Stimulated activated CD4-positive, alpha-beta T cell treated with anti-CD3 and anti-CD28 coated beads, Interleukin-15, amount 100 ng/mL, for 24 hours (primary cell): Measurements from ENCODE around the gene USP50.
"Not testable (repeated sequence)": the region's sequence is repeated elsewhere in the genome, so short reads cannot be mapped to it uniquely, and the experiment has no call there.

Source experiments
- DNase-seq: peaks from one replicate; pipeline ENCODE4 v3.0.0-alpha.2; 2020

Gene USP50

DNA sequence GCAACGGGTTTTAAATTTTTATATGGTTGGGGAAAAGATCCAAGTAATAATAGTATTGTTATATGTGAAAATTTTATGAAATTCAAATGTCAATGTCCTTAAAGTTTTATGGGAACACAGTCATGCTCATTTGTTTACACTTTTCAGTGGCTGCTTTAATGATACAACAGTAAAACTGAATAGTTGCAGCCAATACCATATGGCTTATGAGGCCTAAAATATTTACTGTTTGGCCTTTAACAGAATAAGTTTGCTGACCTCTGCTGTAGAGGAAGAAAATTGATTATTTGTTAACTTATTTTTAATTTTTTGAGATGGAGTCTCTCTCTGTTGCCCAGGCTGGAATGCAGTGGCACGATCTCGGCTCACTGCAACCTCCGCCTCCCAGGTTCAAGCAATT is 44.7 kb downstream of the USP50 start:
- DNase-seq = no peak

DNA sequence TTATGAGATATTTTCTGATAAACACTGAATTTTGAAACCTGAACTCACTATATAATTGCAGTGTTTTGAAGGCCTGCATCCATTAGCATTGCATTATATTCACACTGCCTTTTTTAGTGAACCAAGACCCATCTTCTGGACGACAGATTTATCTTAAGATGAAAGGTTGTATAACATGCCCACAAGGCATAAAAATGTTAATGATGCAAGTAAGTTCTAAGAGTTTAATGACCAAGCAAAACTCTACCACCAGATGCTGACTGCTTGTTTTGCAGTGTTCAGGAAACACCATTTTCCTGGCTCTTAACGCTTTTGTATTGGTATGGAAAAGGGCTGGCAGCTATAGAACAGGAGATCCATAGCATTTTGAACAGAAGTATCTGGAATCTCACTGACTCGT is 46.1 kb downstream of the USP50 start:
- no peak for DNase-seq

DNA sequence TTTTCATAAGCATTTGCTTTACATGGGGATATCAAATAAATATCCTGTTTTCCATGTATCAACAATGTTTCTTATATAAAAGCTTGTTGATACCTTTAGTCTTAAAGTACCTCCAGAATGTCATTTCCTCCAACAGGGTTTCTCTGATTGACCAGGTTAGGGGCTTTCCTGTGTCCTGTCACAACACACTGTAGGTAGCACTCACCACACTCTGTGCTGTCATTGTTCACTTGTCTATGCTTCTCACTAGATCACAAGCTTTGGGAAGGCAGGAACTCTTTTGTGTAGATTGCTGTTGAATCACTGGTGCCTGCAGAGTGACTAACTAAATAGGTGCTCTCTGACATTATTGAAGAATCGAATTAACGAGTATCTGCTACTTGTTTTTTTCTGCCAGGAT is 49.8 kb downstream of the USP50 start:
- DNase-seq = no peak

DNA sequence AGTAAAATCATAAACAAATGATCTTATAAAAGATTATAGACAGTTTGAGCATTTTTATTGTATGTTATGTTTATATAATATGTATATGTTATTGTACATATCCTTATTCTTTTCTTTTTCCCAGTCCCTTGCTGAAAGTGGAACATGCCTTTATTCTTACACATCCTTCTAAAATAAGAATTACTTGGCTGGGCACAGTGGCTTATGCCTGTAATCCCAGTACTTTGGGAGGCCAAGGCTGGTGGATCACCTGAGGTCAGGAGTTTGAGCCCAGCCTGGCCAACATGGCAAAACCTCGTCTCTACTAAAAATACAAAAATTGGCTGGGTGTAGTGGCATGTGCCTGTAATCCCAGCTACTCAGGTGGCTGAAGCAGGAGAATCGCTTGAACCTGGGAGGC is 51.9 kb downstream of the USP50 start:
- not testable (repeated sequence) for DNase-seq

DNA sequence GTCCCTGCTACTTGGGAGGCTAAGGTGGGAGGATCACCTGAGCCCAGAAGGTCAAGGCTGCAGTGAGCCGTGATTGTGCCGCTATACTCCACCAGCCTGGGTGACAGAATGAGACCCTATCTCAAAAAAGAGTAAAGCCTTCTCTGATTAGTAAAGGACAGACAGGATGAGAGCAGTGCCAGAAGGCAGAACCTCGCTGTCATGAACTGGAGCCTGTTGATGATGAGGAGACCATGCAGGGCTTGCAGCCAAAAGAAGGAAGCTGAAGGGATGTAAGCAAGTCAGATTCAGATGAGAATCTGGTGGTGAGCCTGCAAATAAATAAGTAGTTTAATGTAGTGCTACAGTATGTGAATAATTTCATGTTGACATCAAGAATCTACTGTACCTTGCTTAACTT is 52.8 kb downstream of the USP50 start:
- no peak for DNase-seq

DNA sequence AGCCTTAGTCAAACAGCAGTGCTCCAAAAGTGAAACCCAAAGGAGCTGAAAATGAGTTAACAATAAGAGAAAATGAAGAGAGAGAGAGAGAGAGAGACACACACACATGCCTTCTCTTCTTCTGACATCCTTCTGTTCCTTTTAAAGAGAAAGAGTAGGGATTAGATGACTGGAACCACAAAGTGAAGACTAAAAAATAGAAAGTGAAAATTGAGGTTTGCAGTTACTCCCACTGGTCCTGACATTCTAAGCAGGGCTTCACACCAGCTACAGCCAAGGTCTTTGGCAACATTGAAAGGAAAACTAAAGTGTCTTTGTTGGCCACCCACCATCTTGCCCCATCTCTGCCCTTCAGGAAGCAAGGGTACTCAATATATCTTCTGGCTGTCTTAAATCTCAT is 59.2 kb downstream of the USP50 start:
- DNase-seq = peak; percentile 13

DNA sequence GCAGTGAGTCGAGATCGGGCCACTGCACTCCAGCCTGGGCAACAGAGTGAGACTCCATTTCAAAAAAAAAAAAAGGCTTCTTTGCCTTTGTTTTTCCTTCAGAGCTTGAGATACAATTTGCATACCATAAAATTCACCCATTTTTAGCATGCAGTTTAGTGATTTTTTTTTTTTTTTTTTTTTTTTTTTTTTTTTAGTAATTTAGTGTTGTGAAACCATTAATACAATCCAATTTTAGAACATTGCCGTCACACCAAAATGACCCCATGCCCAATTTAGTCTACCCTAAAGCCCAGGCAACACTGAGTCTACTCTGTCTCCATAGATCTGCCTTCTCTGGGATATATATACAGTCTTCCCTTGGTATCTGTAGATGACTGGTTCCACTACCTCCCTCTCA is 61.1 kb downstream of the USP50 start:
- DNase-seq = no peak

DNA sequence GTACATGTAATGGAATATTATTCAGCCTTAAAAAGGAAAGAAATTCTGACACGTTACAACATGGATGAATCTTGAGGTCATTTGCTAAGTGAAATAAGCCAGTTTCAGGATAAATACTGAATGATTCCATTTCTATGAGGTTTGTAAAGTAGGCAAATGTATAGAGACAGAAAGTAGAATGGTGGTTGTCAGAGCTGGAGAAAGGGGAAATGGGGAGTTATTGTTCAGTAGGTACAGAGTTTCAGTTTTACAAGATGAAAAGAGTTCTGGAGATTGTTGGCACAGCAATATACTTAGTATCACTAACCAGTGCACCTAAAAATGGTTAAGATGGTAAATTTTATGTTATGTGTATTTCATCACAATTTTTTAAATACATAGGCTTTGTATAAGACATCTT is 61.7 kb downstream of the USP50 start:
- no peak for DNase-seq

DNA sequence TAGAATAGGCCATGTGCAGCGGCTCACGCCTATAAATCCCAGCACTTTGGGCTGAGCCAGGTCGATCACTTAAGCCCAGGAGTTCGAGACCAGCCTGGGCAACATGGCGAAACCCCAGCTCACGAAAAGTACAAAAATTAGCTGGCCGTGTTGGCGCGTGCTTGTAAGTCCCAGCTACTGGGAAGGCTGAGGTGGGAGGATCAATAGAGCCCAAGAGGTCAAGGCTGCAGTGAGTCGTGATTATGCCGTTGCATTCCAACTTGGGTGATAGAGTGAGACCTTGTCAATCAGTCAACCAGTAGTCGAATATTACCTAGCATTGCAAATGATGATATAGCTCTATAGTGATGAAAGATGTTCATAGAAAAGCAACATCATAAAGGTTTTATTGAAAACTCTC is 70.3 kb downstream of the USP50 start:
- no peak for DNase-seq

DNA sequence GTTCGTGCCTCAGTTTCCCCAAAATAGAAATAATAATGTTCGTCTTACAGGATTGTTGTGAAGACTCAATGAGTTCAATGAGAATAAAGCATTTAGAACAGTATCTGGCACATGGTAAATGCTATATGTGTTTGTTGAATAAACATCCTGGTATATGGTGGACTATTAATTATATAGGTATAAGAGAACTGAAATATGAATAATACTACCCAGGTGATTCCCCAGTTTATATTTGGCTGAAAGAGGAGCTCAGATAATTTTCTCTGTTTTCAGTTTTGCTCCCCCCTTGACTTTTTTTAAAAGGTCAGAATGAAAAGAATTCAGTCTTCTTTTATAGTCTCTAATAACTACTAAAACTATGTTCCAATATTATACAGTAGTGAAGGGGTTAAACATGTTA is 75.4 kb downstream of the USP50 start:
- no peak for DNase-seq

DNA sequence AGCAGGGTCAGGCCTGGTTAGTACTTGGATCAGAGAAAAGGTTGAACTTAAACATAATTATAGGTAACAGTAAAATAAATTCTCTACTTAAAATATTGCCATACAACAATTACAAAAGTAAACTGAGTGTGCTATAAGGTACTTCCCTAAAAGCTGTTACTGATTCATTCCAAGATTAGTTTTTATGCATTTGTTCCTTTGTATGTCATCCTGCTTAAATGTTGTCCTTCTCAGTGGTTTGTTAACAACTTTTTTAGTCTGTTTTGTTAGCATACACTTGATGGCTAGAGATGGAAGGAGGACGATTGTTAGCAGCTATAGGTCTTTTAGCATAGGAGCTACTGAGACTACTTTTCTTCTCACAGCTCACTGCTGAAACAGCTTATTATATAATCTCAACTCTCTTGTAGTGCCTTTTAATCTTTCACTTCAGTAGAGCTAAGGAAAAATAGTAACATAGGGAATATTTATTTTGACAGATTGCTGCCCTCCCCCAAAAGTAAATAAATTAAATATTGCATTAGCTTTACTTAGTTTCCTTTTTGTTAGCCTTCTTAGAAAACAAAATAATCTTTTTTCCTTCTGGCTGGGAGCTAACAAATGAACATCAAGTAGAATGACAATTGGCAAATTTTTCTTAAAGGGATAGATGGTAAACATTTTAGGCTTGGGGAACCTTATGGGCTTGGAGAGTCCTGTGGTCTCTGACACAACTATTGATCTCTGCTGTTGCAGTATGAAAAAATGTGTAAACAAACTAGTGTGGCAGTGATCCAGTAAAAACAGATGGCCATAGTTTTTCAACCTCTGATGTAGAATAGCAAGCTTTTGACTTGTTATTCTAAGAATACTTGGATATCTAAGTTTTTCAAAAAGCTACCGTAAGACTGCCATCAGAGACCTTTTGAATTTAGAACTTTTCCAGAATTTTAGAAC is 82.8 kb downstream of the USP50 start:
- no peak for DNase-seq

DNA sequence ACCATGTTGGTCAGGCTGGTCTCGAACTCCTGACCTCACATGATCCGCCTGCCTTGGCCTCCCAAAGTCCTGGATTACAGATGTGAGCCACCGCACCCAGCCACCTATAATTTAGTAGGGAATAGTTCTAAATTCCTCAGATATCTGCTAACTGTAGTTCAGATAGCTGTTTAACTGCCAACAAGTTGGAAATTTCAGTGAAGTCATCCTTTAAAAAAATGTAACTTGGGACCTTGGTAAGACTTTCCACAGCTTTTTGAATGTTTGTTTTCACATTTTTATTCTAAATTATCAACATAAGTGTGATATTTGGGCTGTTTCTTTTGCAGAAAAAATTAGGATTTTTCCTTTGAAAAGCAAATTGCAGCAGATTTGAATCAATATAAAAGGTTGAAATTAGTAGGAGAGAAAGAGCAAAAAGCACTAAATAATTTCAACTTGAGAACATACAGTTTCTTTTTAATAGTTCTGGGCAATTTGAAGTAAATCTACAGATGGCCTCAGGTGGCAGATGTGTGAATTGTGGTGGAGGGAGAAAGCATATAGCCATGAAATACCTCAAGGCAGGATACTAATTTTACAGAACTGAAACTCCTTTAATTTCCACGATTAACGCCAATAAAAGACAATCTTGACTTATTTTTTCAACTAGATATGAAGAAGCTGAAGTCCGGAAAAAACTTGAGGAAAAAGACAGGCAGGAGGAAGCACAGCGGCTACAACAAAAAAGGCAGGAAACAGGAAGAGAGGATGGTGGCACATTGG is 87.9 kb downstream of the USP50 start:
- DNase-seq = no peak

DNA sequence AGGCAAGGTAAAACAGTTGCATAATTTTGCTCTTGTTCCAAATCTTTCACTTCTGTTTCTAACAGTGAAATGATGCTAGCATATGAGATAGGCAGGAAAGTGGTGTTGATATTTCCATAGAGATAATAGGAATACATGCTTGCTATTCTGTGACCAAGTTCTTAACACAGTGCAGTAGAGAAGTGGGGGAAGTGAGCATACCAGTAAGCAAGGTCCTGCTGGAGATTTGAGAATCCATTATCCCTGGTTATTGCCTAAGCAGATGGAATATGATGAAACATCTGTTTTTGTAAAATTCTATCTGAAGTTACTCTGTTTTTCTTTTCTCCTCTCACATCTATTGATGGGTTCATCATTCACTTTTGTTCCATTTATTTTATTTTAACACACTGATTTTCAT is 93.5 kb downstream of the USP50 start:
- DNase-seq = no peak
